ENCODE data around the gene CLEC4M. TPM values are rescaled to one million over a fixed set of nuclear protein-coding genes. Genes with fewer than 3 reads are reported as not detected.

Gene CLEC4M
- total and polyA plus RNA-seq, 4 donors, result 0.26 to 2.5 (median 0.78) TPM

DNA sequence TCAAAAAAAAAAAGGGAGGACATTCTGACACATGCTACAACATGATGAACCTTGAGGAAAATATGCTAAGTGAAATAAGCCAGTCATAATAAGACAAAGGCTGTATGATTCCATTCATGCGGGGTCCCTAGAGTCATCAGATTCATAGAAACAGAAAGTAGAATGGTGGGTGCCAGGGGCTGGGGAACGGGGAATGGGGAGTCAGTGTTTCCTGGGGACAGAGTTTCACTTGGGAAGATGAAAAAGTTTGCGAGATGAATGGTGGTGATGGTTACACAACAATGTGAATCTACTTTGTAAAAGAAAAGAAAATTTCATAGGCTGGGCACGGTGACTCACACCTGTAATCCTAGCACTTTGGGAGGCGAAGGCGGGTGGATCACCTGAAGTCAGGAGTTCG lies 25.0 kb upstream of the CLEC4M start:
- no peak overlapping the region for H3K4me3 ChIP-seq
- no peaks in the 10 kb centered on the region for H3K4me1 ChIP-seq (ENCODE audit: control insufficient read depth in 5 of 5, insufficient read depth in 5 of 5, low read length in 5 of 5)
- ATAC-seq (ENCODE audit: insufficient read depth, low FRiP score), result no peak
- H3K36me3 ChIP-seq (ENCODE audit: control insufficient read depth in 4 of 4, insufficient read depth in 4 of 4, low read length in 4 of 4), result no peaks in the 10 kb centered on the region
- no peak overlapping the region for H3K9ac ChIP-seq (ENCODE audit: insufficient read depth in 1 of 2, low read length in 2 of 2)
- TF ChIP-seq, protein P1, sequence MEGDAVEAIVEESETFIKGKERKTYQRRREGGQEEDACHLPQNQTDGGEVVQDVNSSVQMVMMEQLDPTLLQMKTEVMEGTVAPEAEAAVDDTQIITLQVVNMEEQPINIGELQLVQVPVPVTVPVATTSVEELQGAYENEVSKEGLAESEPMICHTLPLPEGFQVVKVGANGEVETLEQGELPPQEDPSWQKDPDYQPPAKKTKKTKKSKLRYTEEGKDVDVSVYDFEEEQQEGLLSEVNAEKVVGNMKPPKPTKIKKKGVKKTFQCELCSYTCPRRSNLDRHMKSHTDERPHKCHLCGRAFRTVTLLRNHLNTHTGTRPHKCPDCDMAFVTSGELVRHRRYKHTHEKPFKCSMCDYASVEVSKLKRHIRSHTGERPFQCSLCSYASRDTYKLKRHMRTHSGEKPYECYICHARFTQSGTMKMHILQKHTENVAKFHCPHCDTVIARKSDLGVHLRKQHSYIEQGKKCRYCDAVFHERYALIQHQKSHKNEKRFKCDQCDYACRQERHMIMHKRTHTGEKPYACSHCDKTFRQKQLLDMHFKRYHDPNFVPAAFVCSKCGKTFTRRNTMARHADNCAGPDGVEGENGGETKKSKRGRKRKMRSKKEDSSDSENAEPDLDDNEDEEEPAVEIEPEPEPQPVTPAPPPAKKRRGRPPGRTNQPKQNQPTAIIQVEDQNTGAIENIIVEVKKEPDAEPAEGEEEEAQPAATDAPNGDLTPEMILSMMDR (IDR thresholded peaks at IDR 0.05; ENCODE audit: control extremely low read depth, extremely low read depth), result no peak
- H3K9me3 ChIP-seq (ENCODE audit: control insufficient read depth in 4 of 4, insufficient read depth in 3 of 4, low read length in 3 of 4), result peaks cover 0 to 2% (median 0%) of the 10 kb centered on the region in 4 donors
- H3K27me3 ChIP-seq (ENCODE audit: control insufficient read depth in 3 of 3, insufficient read depth in 3 of 3, low read length in 2 of 3), result peaks cover 0 to 8% (median 0%) of the 10 kb centered on the region in 3 donors
- no peak overlapping the region for H3K27ac ChIP-seq (ENCODE audit: low read depth in 1 of 2, low read length in 1 of 2)
- DNase-seq, result no peak
- WGBS, 2 donors, result 81 to 82% methylated on average over 7 of the region's 7 CpGs

DNA sequence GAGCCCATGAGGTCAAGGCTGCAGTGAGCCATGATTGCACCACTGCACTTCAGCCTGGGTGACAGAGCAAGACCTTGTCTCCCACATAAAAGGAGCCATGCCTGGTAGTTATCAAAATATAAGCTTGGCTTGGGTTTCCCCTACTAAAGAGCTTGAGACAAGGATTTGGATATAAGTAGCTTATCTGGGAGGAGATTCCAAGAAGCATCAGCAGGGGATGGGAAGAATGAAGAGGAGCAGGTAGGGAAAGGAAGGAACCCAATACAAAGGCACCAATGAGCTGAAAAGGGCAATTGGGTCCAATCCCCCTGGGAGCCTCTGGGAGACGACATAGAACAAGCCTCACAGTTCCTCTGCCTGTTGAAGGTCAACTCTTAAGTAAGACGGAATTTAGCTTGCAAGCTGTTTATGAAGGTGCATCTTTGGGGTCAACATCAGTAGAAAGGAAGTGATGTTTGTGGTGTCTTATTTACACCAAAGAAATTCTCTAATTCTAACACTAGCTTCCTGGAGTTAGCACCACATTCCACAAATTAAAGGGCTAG lies 23.8 kb upstream of the CLEC4M start:
- DNase-seq (no peak), ATAC-seq (ENCODE audit: insufficient read depth, low FRiP score) (no peak)
- TF ChIP-seq, protein P1 (IDR thresholded peaks at IDR 0.05; ENCODE audit: control extremely low read depth, extremely low read depth), result no peak
- WGBS, 2 donors, result 46 to 49% methylated on average over 2 of the region's 2 CpGs
- Histone ChIP-seq H3K36me3 (ENCODE audit: control insufficient read depth in 4 of 4, insufficient read depth in 4 of 4, low read length in 4 of 4) (no peaks in the 10 kb centered on the region), H3K4me1 (ENCODE audit: control insufficient read depth in 5 of 5, insufficient read depth in 5 of 5, low read length in 5 of 5) (no peaks in the 10 kb centered on the region), H3K4me3 (no peak overlapping the region), H3K27me3 (ENCODE audit: control insufficient read depth in 3 of 3, insufficient read depth in 3 of 3, low read length in 2 of 3) (peaks cover 0 to 8% (median 0%) of the 10 kb centered on the region in 3 donors), H3K27ac (ENCODE audit: low read depth in 1 of 2, low read length in 1 of 2) (no peak overlapping the region), H3K9me3 (ENCODE audit: control insufficient read depth in 4 of 4, insufficient read depth in 3 of 4, low read length in 3 of 4) (peaks cover 0 to 2% (median 0%) of the 10 kb centered on the region in 4 donors), H3K9ac (ENCODE audit: insufficient read depth in 1 of 2, low read length in 2 of 2) (no peak overlapping the region)

DNA sequence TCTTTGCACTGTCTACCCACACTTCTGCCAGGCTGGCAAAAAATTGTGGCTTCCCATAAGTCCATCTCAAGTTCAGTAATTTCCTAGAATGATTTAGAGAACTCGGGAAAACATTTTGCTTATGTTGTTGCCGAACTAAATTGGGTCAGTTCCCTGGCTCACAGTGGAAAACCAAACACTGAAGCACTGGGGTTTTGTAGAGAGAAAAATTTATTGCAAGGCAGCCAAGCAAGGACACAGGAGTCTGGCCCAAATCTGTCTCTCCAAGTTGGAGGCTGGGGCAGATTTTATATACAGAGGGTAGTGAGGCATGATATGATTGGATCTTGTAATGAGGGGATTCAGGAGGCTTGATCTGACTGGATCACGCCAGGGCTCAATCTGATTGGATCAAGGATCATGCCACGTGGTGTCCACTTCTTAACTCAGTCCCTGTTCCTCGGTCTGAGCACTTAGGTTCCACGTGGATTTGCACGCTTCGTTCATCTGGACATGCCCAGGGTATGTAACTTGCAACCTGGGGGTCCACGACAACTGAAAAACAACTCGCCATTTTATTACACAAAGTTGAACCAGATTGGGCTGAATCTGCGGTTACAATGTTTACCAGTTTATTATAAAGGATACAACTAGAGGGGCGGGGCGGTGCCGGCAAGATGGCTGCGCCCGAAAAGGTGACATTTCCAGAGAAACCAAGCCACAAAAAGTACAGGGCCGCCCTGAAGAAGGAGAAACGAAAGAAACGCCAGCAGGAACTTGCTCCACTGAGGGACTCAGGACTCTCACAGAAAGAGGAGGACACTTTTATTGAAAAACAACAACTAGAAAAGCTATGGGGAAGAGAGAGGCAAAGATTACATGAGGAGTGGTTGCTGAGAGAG lies 23.0 kb upstream of the CLEC4M start:
- Histone ChIP-seq H3K4me3 (no peak overlapping the region), H3K4me1 (ENCODE audit: control insufficient read depth in 5 of 5, insufficient read depth in 5 of 5, low read length in 5 of 5) (no peaks in the 10 kb centered on the region), H3K9ac (ENCODE audit: insufficient read depth in 1 of 2, low read length in 2 of 2) (no peak overlapping the region), H3K27ac (ENCODE audit: low read depth in 1 of 2, low read length in 1 of 2) (no peak overlapping the region), H3K36me3 (ENCODE audit: control insufficient read depth in 4 of 4, insufficient read depth in 4 of 4, low read length in 4 of 4) (no peaks in the 10 kb centered on the region), H3K27me3 (ENCODE audit: control insufficient read depth in 3 of 3, insufficient read depth in 3 of 3, low read length in 2 of 3) (peaks cover 0 to 6% (median 0%) of the 10 kb centered on the region in 3 donors), H3K9me3 (ENCODE audit: control insufficient read depth in 4 of 4, insufficient read depth in 3 of 4, low read length in 3 of 4) (peaks cover 0 to 2% (median 0%) of the 10 kb centered on the region in 4 donors)
- DNase-seq (no peak), ATAC-seq (ENCODE audit: insufficient read depth, low FRiP score) (no peak)
- TF ChIP-seq, protein P1 (IDR thresholded peaks at IDR 0.05; ENCODE audit: control extremely low read depth, extremely low read depth), result no peak
- WGBS, 2 donors, result 77 to 87% methylated on average over 19 of the region's 19 CpGs

All from lung (tissue), 12 donors.